ENCODE results near the gene TLCD3B.

DNA sequence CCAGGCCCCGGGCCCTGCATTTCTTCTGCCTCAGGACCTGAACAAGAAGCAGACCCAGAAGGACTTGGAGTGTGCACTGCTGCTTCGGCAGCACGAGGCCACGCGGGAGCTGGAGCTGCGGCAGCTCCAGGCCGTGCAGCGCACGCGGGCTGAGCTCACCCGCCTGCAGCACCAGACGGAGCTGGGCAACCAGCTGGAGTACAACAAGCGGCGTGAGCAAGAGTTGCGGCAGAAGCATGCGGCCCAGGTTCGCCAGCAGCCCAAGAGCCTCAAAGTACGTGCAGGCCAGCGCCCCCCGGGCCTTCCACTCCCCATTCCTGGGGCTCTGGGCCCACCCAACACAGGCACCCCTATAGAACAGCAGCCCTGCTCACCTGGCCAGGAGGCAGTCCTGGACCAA, 44.8 kb downstream of the TLCD3B start:
- TF ChIP-seq, protein P1, sequence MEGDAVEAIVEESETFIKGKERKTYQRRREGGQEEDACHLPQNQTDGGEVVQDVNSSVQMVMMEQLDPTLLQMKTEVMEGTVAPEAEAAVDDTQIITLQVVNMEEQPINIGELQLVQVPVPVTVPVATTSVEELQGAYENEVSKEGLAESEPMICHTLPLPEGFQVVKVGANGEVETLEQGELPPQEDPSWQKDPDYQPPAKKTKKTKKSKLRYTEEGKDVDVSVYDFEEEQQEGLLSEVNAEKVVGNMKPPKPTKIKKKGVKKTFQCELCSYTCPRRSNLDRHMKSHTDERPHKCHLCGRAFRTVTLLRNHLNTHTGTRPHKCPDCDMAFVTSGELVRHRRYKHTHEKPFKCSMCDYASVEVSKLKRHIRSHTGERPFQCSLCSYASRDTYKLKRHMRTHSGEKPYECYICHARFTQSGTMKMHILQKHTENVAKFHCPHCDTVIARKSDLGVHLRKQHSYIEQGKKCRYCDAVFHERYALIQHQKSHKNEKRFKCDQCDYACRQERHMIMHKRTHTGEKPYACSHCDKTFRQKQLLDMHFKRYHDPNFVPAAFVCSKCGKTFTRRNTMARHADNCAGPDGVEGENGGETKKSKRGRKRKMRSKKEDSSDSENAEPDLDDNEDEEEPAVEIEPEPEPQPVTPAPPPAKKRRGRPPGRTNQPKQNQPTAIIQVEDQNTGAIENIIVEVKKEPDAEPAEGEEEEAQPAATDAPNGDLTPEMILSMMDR (conservative IDR thresholded peaks at IDR 0.05): no peak
- TF ChIP-seq ZFX (IDR thresholded peaks at IDR 0.05): no peak
